PFSK-1 (cell line): ENCODE measurements around the gene PDE8A.

Source experiments
- TAF1 ChIP-seq: IDR thresholded peaks from 2 replicates; pipeline ENCODE4 v1.6.1; 2012; ENCODE audit warnings: low read length, control low read depth, borderline replicate concordance; ENCODE audit not compliant: insufficient read depth
- TF ChIP-seq, protein P1 (sequence below), 2 experiments: IDR thresholded peaks; 2 replicates each; pipeline versions ENCODE4 v1.6.1 to v1.8.0; 2011 to 2012; ENCODE audit warnings: low read depth in 2 of 2, low read length in 2 of 2, control low read depth in 1 of 2, inconsistent platforms in 1 of 2, mild to moderate bottlenecking in 1 of 2, moderate library complexity in 1 of 2; ENCODE audit not compliant: insufficient read depth in 1 of 2

DNA sequence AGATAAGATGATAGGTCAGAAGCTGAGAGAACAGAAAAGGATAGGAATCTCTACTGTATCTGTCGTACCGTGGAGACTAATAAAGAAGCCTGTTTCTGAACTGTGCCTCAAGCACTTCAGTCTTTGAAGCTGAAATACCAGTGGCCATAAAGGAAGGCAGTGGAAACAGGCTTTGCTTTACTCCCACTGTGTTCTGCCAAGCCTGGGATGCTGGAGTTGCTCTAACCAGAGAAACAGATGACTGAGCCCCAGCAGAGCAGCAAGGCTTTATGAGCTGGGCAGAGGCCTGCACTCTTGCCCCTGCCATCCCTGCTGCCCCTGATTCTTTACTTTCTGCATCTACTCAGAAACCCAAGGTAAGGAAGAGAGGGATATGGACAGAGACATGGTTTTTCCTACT, 89.4 kb downstream of the PDE8A start:
- no peak for TF ChIP-seq TAF1
- TF ChIP-seq, protein P1, sequence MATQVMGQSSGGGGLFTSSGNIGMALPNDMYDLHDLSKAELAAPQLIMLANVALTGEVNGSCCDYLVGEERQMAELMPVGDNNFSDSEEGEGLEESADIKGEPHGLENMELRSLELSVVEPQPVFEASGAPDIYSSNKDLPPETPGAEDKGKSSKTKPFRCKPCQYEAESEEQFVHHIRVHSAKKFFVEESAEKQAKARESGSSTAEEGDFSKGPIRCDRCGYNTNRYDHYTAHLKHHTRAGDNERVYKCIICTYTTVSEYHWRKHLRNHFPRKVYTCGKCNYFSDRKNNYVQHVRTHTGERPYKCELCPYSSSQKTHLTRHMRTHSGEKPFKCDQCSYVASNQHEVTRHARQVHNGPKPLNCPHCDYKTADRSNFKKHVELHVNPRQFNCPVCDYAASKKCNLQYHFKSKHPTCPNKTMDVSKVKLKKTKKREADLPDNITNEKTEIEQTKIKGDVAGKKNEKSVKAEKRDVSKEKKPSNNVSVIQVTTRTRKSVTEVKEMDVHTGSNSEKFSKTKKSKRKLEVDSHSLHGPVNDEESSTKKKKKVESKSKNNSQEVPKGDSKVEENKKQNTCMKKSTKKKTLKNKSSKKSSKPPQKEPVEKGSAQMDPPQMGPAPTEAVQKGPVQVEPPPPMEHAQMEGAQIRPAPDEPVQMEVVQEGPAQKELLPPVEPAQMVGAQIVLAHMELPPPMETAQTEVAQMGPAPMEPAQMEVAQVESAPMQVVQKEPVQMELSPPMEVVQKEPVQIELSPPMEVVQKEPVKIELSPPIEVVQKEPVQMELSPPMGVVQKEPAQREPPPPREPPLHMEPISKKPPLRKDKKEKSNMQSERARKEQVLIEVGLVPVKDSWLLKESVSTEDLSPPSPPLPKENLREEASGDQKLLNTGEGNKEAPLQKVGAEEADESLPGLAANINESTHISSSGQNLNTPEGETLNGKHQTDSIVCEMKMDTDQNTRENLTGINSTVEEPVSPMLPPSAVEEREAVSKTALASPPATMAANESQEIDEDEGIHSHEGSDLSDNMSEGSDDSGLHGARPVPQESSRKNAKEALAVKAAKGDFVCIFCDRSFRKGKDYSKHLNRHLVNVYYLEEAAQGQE (IDR thresholded peaks at IDR 0.05; ENCODE audit: insufficient read depth in 1 of 2, low read depth in 2 of 2, low read length in 2 of 2) = no peak
